H9 (cell line): Measurements from ENCODE around the gene NSD1. TPM values are rescaled to one million over a fixed set of nuclear protein-coding genes. Genes with fewer than 3 reads are reported as not detected.
A peak's percentile ranks its signal among the peaks of the same experiment; 100 is the strongest.

ENCODE experiments used
- DNase-seq: peaks from one replicate; pipeline ENCODE4 v3.0.0-alpha.2; 2017
- H2AFZ ChIP-seq: one replicate; pipeline ENCODE4 v1.6.1; 2013; ENCODE audit warnings: mild to moderate bottlenecking, low read length, control low read depth, moderate library complexity
- H2AK5ac ChIP-seq: 2 replicates; pipeline ENCODE4 v1.6.1; 2013; ENCODE audit warnings: low read length, control low read depth, mixed read lengths; ENCODE audit not compliant: insufficient read length
- H2BK120ac ChIP-seq: one replicate; pipeline ENCODE4 v1.6.1; 2013; ENCODE audit warnings: low read depth, mild to moderate bottlenecking, low read length, control low read depth, inconsistent platforms; ENCODE audit not compliant: poor library complexity, severe bottlenecking
- H2BK12ac ChIP-seq: 2 replicates; pipeline ENCODE4 v1.6.1; 2013; ENCODE audit warnings: low read length, control low read depth, mixed read lengths, low read depth; ENCODE audit not compliant: insufficient read length
- H2BK15ac ChIP-seq: 2 replicates; pipeline ENCODE4 v1.6.1; 2013; ENCODE audit warnings: low read depth, low read length, control low read depth
- H2BK20ac ChIP-seq: one replicate; pipeline ENCODE4 v1.6.1; 2013; ENCODE audit warnings: low read depth, mild to moderate bottlenecking, low read length, control low read depth, inconsistent platforms; ENCODE audit not compliant: poor library complexity, severe bottlenecking
- H2BK5ac ChIP-seq: 2 replicates; pipeline ENCODE4 v1.6.1; 2013; ENCODE audit warnings: low read length, control low read depth, mixed read lengths; ENCODE audit not compliant: insufficient read length
- H3K14ac ChIP-seq: 2 replicates; pipeline ENCODE4 v1.6.1; 2013; ENCODE audit warnings: low read length, control low read depth; ENCODE audit not compliant: insufficient read depth
- H3K18ac ChIP-seq: 2 replicates; pipeline ENCODE4 v1.6.1; 2013; ENCODE audit warnings: low read depth, mild to moderate bottlenecking, mixed read lengths, low read length, control low read depth; ENCODE audit not compliant: insufficient read length
- H3K23ac ChIP-seq: 2 replicates; pipeline ENCODE4 v1.6.1; 2013; ENCODE audit warnings: low read length, control low read depth, mixed read lengths, low read depth; ENCODE audit not compliant: insufficient read length
- H3K23me2 ChIP-seq: 2 replicates; pipeline ENCODE4 v1.6.1; 2013; ENCODE audit warnings: low read depth, mild to moderate bottlenecking, mixed read lengths, low read length, control low read depth; ENCODE audit not compliant: insufficient read length, poor library complexity, severe bottlenecking
- H3K27ac ChIP-seq: 2 replicates; pipeline ENCODE4 v1.5.1; 2013; ENCODE audit warnings: low read length, control low read depth, mixed read lengths, low read depth; ENCODE audit not compliant: insufficient read length
- H3K27me3 ChIP-seq: 2 replicates; pipeline ENCODE4 v1.6.1; 2013; ENCODE audit warnings: low read length, control low read depth, inconsistent platforms; ENCODE audit not compliant: insufficient read depth
- H3K4ac ChIP-seq: 2 replicates; pipeline ENCODE4 v1.6.1; 2013; ENCODE audit warnings: low read depth, mild to moderate bottlenecking, control low read depth, inconsistent platforms, low read length, moderate library complexity
- H3K4me1 ChIP-seq: 2 replicates; pipeline ENCODE4 v1.6.1; 2013; ENCODE audit warnings: low read length, control low read depth, inconsistent platforms; ENCODE audit not compliant: insufficient read depth
- H3K4me2 ChIP-seq: 2 replicates; pipeline ENCODE4 v1.6.1; 2013; ENCODE audit warnings: low read length, control low read depth, mixed read lengths; ENCODE audit not compliant: insufficient read length, insufficient read depth
- H3K56ac ChIP-seq: 2 replicates; pipeline ENCODE4 v1.6.1; 2013; ENCODE audit warnings: low read depth, mild to moderate bottlenecking, mixed read lengths, low read length, control low read depth; ENCODE audit not compliant: insufficient read length
- H3K79me1 ChIP-seq: 2 replicates; pipeline ENCODE4 v1.6.1; 2013; ENCODE audit warnings: low read depth, mild to moderate bottlenecking, moderate library complexity, low read length, control low read depth, inconsistent platforms; ENCODE audit not compliant: insufficient read depth, poor library complexity, severe bottlenecking
- H3K79me2 ChIP-seq: 2 replicates; pipeline ENCODE4 v1.6.1; 2013; ENCODE audit warnings: low read length, control low read depth, inconsistent platforms; ENCODE audit not compliant: insufficient read depth
- H3K9ac ChIP-seq: 2 replicates; pipeline ENCODE4 v1.6.1; 2013; ENCODE audit warnings: low read length, control low read depth, mixed read lengths; ENCODE audit not compliant: insufficient read length; ENCODE audit errors: extremely low read depth
- H3K9me3 ChIP-seq: one replicate; pipeline ENCODE4 v1.6.1; 2013; ENCODE audit warnings: low read depth, low read length, inconsistent platforms; ENCODE audit not compliant: control insufficient read depth
- H3T11ph ChIP-seq: one replicate; pipeline ENCODE4 v1.6.1; 2013; ENCODE audit warnings: mild to moderate bottlenecking, low read length, control low read depth, inconsistent platforms
- H4K20me1 ChIP-seq: one replicate; pipeline ENCODE4 v1.6.1; 2013; ENCODE audit not compliant: control insufficient read depth, insufficient read length, insufficient read depth
- H4K5ac ChIP-seq: 2 replicates; pipeline ENCODE4 v1.6.1; 2013; ENCODE audit warnings: low read depth, mild to moderate bottlenecking, mixed read lengths, low read length, control low read depth; ENCODE audit not compliant: insufficient read length
- H4K8ac ChIP-seq: replicated peaks from 2 replicates; pipeline ENCODE4 v1.6.1; 2013; ENCODE audit warnings: low read length, control low read depth, mixed read lengths, low read depth; ENCODE audit not compliant: insufficient read length
- H4K91ac ChIP-seq: 2 replicates; pipeline ENCODE4 v1.6.1; 2013; ENCODE audit warnings: low read depth, mild to moderate bottlenecking, moderate library complexity, mixed read lengths, low read length, control low read depth; ENCODE audit not compliant: insufficient read length
- H3K27ac Mint-ChIP-seq, 3 experiments: 2 replicates in 2 of 3; 3 replicates in 1 of 3; pipeline ENCODE4 v1.8.0; 2020 to 2021; ENCODE audit warnings: mixed read lengths in 3 of 3, mild to moderate bottlenecking in 1 of 3, moderate library complexity in 1 of 3
- H3K27me3 Mint-ChIP-seq: 2 replicates; pipeline ENCODE4 v1.8.0; 2021; ENCODE audit warnings: low read depth, mild to moderate bottlenecking, moderate library complexity, mixed read lengths
- H3K36me3 Mint-ChIP-seq, 3 experiments: 2 replicates in 2 of 3; 3 replicates in 1 of 3; pipeline ENCODE4 v1.8.0; 2020 to 2021; ENCODE audit warnings: low read depth in 3 of 3, mixed read lengths in 3 of 3; ENCODE audit not compliant: insufficient read depth in 1 of 3
- H3K4me1 Mint-ChIP-seq, 2 experiments: 2 replicates each; pipeline ENCODE4 v1.8.0; 2020; ENCODE audit warnings: mixed read lengths in 2 of 2
- H3K4me3 Mint-ChIP-seq, 2 experiments: 2 replicates in 1 of 2; 3 replicates in 1 of 2; pipeline ENCODE4 v1.8.0; 2020 to 2021; ENCODE audit warnings: mild to moderate bottlenecking in 2 of 2, mixed read lengths in 2 of 2, moderate library complexity in 1 of 2
- H3K9me3 Mint-ChIP-seq, 2 experiments: 2 replicates in 1 of 2; 3 replicates in 1 of 2; pipeline ENCODE4 v1.8.0; 2020; ENCODE audit warnings: mild to moderate bottlenecking in 2 of 2, mixed read lengths in 2 of 2, moderate library complexity in 1 of 2
- WGBS: extraction: QIAGEN DNeasy Blood & Tissue Kit; methylation state at CpG from one replicate; pipeline ENCODE4 v1.1.7; 2013; ENCODE audit warnings: missing lambda C conversion rate, low lambda C conversion rate, mixed read lengths; ENCODE audit not compliant: insufficient read length; ENCODE audit errors: extremely low coverage; 5-methylcytosine and 5-hydroxymethylcytosine counted together
- total RNA-seq: library from RNA; stranded (reverse); gene quantifications from 2 replicates; pipeline ENCODE4 v1.2.1, GENCODE V29; 2021
- TF ChIP-seq, protein P1 (sequence below): fragments of 200-600 bp; sonication (generic); conservative IDR thresholded peaks from 3 replicates; pipeline ENCODE4 v1.8.0; 2021; ENCODE audit warnings: antibody characterized with exemption, mild to moderate bottlenecking

The NSD1 gene
- total RNA-seq, 1 experiment from 2014 or later, result 213 TPM

DNA sequence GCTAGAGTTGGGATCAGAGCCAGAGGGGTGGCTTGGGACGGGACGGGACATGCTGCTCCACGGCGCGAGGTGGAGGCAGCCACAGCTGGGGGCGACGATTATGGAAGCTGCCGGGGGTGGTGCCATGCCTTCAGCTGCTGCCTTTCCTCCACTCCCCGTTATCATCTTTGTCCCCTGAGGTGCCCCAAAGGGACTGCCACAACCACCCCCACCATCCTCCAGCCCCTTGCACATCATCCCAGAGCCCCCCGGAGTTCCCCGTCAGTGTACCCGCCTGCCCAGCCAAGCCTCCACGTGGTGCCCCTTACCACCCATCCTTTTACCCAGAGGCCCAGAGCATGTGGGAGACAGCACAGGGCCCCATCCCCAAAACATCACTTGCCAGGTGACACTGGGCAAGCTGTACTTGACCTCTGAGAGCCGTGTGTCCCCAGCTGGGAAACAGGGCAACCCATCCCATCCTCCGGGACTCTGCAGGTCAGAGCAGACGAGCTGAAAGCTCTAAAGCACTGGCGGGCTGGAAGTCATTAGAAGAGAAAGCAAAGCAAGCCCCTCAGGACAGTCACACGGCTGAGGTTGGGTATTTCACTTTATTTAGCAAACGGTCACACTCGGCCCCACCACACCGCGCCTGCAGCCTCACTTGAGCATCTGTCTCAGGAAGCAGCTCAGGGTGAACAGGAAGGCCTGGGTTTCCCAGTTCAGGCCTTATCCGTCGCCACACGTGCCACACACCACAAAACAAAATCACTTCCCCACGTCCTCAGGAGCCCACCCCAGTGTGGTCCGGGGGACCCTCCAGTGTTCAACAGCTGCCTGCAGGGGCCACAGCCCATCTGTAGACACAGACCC lies 197.6 kb downstream of the NSD1 start:
- H2BK5ac ChIP-seq, result no peak overlapping the region
- H3K56ac ChIP-seq, result no peak overlapping the region
- H3K14ac ChIP-seq, result no peak overlapping the region
- no peak overlapping the region for H2AK5ac ChIP-seq
- H2AFZ ChIP-seq, result no peak overlapping the region
- no peak overlapping the region for H3K18ac ChIP-seq
- no peaks in the 10 kb centered on the region for H3K27me3 ChIP-seq
- H3K9me3 ChIP-seq, result no peaks in the 10 kb centered on the region
- H3K23me2 ChIP-seq, result no peaks in the 10 kb centered on the region
- no peak overlapping the region for H3K4ac ChIP-seq
- no peak overlapping the region for H2BK12ac ChIP-seq
- Mint-ChIP-seq H3K4me1 (peaks cover 15 to 19% of the 10 kb centered on the region in 2 experiments), H3K27me3 (no peaks in the 10 kb centered on the region), H3K36me3 (peaks cover 8 to 69% (median 65%) of the 10 kb centered on the region in 3 experiments; a peak in 6 of 7 replicates), H3K4me3 (no peak overlapping the region), H3K27ac (peak overlapping the region; percentile 56 to 74 (median 65); a peak in 5 of 7 replicates), H3K9me3 (no peaks in the 10 kb centered on the region)
- no peak overlapping the region for H4K8ac ChIP-seq
- H3T11ph ChIP-seq, result no peak overlapping the region
- no peak overlapping the region for H4K5ac ChIP-seq
- H2BK20ac ChIP-seq, result no peak overlapping the region
- no peak overlapping the region for H3K4me2 ChIP-seq
- TF ChIP-seq, protein P1, sequence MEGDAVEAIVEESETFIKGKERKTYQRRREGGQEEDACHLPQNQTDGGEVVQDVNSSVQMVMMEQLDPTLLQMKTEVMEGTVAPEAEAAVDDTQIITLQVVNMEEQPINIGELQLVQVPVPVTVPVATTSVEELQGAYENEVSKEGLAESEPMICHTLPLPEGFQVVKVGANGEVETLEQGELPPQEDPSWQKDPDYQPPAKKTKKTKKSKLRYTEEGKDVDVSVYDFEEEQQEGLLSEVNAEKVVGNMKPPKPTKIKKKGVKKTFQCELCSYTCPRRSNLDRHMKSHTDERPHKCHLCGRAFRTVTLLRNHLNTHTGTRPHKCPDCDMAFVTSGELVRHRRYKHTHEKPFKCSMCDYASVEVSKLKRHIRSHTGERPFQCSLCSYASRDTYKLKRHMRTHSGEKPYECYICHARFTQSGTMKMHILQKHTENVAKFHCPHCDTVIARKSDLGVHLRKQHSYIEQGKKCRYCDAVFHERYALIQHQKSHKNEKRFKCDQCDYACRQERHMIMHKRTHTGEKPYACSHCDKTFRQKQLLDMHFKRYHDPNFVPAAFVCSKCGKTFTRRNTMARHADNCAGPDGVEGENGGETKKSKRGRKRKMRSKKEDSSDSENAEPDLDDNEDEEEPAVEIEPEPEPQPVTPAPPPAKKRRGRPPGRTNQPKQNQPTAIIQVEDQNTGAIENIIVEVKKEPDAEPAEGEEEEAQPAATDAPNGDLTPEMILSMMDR, result no peak
- no peak overlapping the region for H3K27ac ChIP-seq
- no peak for DNase-seq
- peaks cover 2% of the 10 kb centered on the region for H4K20me1 ChIP-seq
- H3K79me2 ChIP-seq, result no peaks in the 10 kb centered on the region
- no peak overlapping the region for H2BK120ac ChIP-seq
- H3K79me1 ChIP-seq, result no peaks in the 10 kb centered on the region
- no peak overlapping the region for H4K91ac ChIP-seq
- WGBS, result no CpG with 5 or more reads among the region's 27 CpGs
- no peaks in the 10 kb centered on the region; the same call in 1 of the 2 replicates for H3K4me1 ChIP-seq
- H2BK15ac ChIP-seq, result no peak overlapping the region
- H3K9ac ChIP-seq, result no peak overlapping the region
- no peak overlapping the region for H3K23ac ChIP-seq
